ENCODE results near the gene SDR42E1.

Gene SDR42E1

GRCh38 chr16:82011199-82011641 lies at the start of gene SDR42E1:
Gene SDR42E1 (minus strand): TSS chr16:82011470. CDS start chr16:82000858, 10,612 bp downstream.
- peak; percentile 74 for DNase-seq

GRCh38 chr16:82059983-82060421 lies 48.7 kb upstream of the SDR42E1 start:
- no peak for DNase-seq

- no peak for DNase-seq
These were observed 48.1 kb upstream of the SDR42E1 start for GRCh38 chr16:82059161-82059982.

- no peak for DNase-seq
These were observed 45.3 kb upstream of the SDR42E1 start for GRCh38 chr16:82056550-82056896.

- no peak for DNase-seq
These were observed 44.7 kb upstream of the SDR42E1 start for GRCh38 chr16:82055728-82056549.

- DNase-seq = no peak
These were observed 43.8 kb upstream of the SDR42E1 start for GRCh38 chr16:82055117-82055516.

- DNase-seq = no peak
These were observed 40.4 kb upstream of the SDR42E1 start for GRCh38 chr16:82051656-82052055.

GRCh38 chr16:82050909-82051357 lies 39.7 kb upstream of the SDR42E1 start:
- no peak for DNase-seq

- DNase-seq = no peak
These were observed 39.2 kb upstream of the SDR42E1 start for GRCh38 chr16:82050506-82050905.

- DNase-seq = no peak
These were observed 38.2 kb upstream of the SDR42E1 start for GRCh38 chr16:82049484-82049883.

- no peak for DNase-seq
These were observed 36.5 kb upstream of the SDR42E1 start for GRCh38 chr16:82047787-82048186.

GRCh38 chr16:82047374-82047773 lies 36.1 kb upstream of the SDR42E1 start:
- DNase-seq = no peak

GRCh38 chr16:82046941-82047340 lies 35.7 kb upstream of the SDR42E1 start:
- DNase-seq = no peak

GRCh38 chr16:82046541-82046940 lies 35.3 kb upstream of the SDR42E1 start:
- no peak for DNase-seq

GRCh38 chr16:82045465-82045864 lies 34.2 kb upstream of the SDR42E1 start:
- no peak for DNase-seq

GRCh38 chr16:82044585-82044911 lies 33.3 kb upstream of the SDR42E1 start:
- no peak for DNase-seq

GRCh38 chr16:82043680-82044584 lies 32.7 kb upstream of the SDR42E1 start:
- no peak for DNase-seq

- DNase-seq = no peak
These were observed 31.6 kb upstream of the SDR42E1 start for GRCh38 chr16:82042846-82043245.

GRCh38 chr16:82042144-82042543 lies 30.9 kb upstream of the SDR42E1 start:
- no peak for DNase-seq

GRCh38 chr16:82041542-82041941 lies 30.3 kb upstream of the SDR42E1 start:
- DNase-seq = no peak

- no peak for DNase-seq
These were observed 29.0 kb upstream of the SDR42E1 start for GRCh38 chr16:82040296-82040695.

- no peak for DNase-seq
These were observed 26.4 kb upstream of the SDR42E1 start for GRCh38 chr16:82037666-82038065.

GRCh38 chr16:82037251-82037650 lies 26.0 kb upstream of the SDR42E1 start:
- no peak for DNase-seq

All from activated T-cell treated with anti-CD3 and anti-CD28 coated beads, Interleukin-2, amount 50 U/mL, for 1 hour (primary cell).